ENCODE measurements around the gene UPB1. TPM values are rescaled to one million over a fixed set of nuclear protein-coding genes. Genes with fewer than 3 reads are reported as not detected.

UPB1 gene
- total and polyA plus RNA-seq, 2 experiments from 2014 or later, result 0.13 TPM; not detected in 1

GRCh38 chr22:24455751-24456426 lies 39.2 kb upstream of the UPB1 start:
- H3K36me3 Mint-ChIP-seq (ENCODE audit: low read depth), result no peaks in the 10 kb centered on the region
- Histone ChIP-seq H3K27ac (ENCODE audit: low read depth) (no peak overlapping the region), H2AFZ (no peak overlapping the region), H4K20me1 (replicated peaks; ENCODE audit: insufficient read depth) (no peaks in the 10 kb centered on the region), H3K27me3 (ENCODE audit: insufficient read depth) (no peaks in the 10 kb centered on the region), H3K36me3 (ENCODE audit: insufficient read depth) (no peaks in the 10 kb centered on the region), H3K4me1 (ENCODE audit: insufficient read depth) (peaks cover 9% of the 10 kb centered on the region), H3K79me2 (replicated peaks; ENCODE audit: insufficient read depth) (no peaks in the 10 kb centered on the region), H3K9me2 (ENCODE audit: insufficient read depth) (no peaks in the 10 kb centered on the region), H3K4me3 (no peak overlapping the region), H3K4me2 (no peak overlapping the region), H3F3A (replicated peaks; ENCODE audit: low read depth) (no peaks in the 10 kb centered on the region)
- H3K27ac Mint-ChIP-seq, result no peak overlapping the region
- DNase-seq (ENCODE audit: low spot score), result no peak
- TF ChIP-seq JUNB (IDR thresholded peaks at IDR 0.05; ENCODE audit: unreplicated experiment) (no peak), EZH2phosphoT487 (IDR thresholded peaks at IDR 0.05; ENCODE audit: unreplicated experiment) (no peak), ZNF114 (CRISPR knock-in tag; IDR thresholded peaks at IDR 0.05) (no peak), ZNF462 (CRISPR knock-in tag; IDR thresholded peaks at IDR 0.05) (no peak), ETS1 (IDR thresholded peaks at IDR 0.05) (no peak), EZH2 (IDR thresholded peaks at IDR 0.05; ENCODE audit: low read depth, unreplicated experiment) (no peak), CTCF (conservative IDR thresholded peaks at IDR 0.05; ENCODE audit: low read depth in 2 of 2) (no peak), STAT1 (IDR thresholded peaks at IDR 0.05; ENCODE audit: unreplicated experiment) (no peak), ZNF331 (CRISPR knock-in tag; IDR thresholded peaks at IDR 0.05; ENCODE audit: low read depth) (no peak)
- H3K4me1 Mint-ChIP-seq, result peaks cover 8% of the 10 kb centered on the region; the same call in 2 of the 3 replicates
- no peaks in the 10 kb centered on the region for H3K9me3 Mint-ChIP-seq
- no peak for ATAC-seq
- no peak overlapping the region for H3K4me3 Mint-ChIP-seq
- no peaks in the 10 kb centered on the region for H3K27me3 Mint-ChIP-seq (ENCODE audit: insufficient read depth, low read depth, poor library complexity)
